GM18951 (cell line): ENCODE measurements around the gene DHX30.
A peak's percentile ranks its signal among the peaks of the same experiment; 100 is the strongest.
"Not testable (repeated sequence)": the region's sequence is repeated elsewhere in the genome, so short reads cannot be mapped to it uniquely, and the experiment has no call there.

Experiments
- POLR2A ChIP-seq: IDR thresholded peaks from 4 replicates; pipeline ENCODE4 v1.6.1; 2011; ENCODE audit warnings: mild to moderate bottlenecking; ENCODE audit not compliant: insufficient read length, insufficient read depth; ENCODE audit errors: extremely low read depth
- in situ Hi-C: fragments of 300-500 bp; cut with MboI; formaldehyde crosslinking; loops from one replicate; pipeline ENCODE4 v1.12.0; 2022; ENCODE audit warnings: low sequenced_read_pairs, mixed read lengths, inconsistent platforms; ENCODE audit not compliant: unreplicated experiment

Gene DHX30

GRCh38 chr3:47802734-47803479 is at the start of gene DHX30:
TSS of gene DHX30 (plus strand) at chr3:47803138. CDS start at chr3:47810684, 7,546 bp downstream.
- in situ Hi-C loops: no loop called here
- peak; percentile 92 for TF ChIP-seq POLR2A

GRCh38 chr3:47758261-47759025 is 44.5 kb upstream of the DHX30 start:
- no peak for TF ChIP-seq POLR2A
- in situ Hi-C loops: no loop called here

- in situ Hi-C loops: not testable (repeated sequence)
Observed at GRCh38 chr3:47760207-47760606, 42.7 kb upstream of the DHX30 start.

- TF ChIP-seq POLR2A: no peak
- in situ Hi-C loops: no loop called here
Observed at GRCh38 chr3:47761046-47761445, 41.9 kb upstream of the DHX30 start.

GRCh38 chr3:47762233-47762632 is 40.7 kb upstream of the DHX30 start:
- TF ChIP-seq POLR2A: no peak
- in situ Hi-C loops: no loop called here

- in situ Hi-C loops: no loop called here
- no peak for TF ChIP-seq POLR2A
Observed at GRCh38 chr3:47766186-47766585, 36.8 kb upstream of the DHX30 start.

GRCh38 chr3:47772047-47772446 is 30.9 kb upstream of the DHX30 start:
- TF ChIP-seq POLR2A: no peak
- in situ Hi-C loops: no loop called here

- in situ Hi-C loops: no loop called here
- TF ChIP-seq POLR2A: no peak
Observed at GRCh38 chr3:47772788-47773187, 30.1 kb upstream of the DHX30 start.

GRCh38 chr3:47778746-47779145 is 24.2 kb upstream of the DHX30 start:
- in situ Hi-C loops: no loop called here
- no peak for TF ChIP-seq POLR2A

- in situ Hi-C loops: no loop called here
- no peak for TF ChIP-seq POLR2A
Observed at GRCh38 chr3:47780741-47781684, 21.9 kb upstream of the DHX30 start.

GRCh38 chr3:47781685-47782445 is 21.1 kb upstream of the DHX30 start, which contains the start of gene SMARCC1:
TSS of gene SMARCC1 (minus strand) at chr3:47781893. CDS start at chr3:47781797, 96 bp downstream.
- peak; percentile 92 for TF ChIP-seq POLR2A
- in situ Hi-C loops: no loop called here

GRCh38 chr3:47782446-47783308 is 20.3 kb upstream of the DHX30 start:
- TF ChIP-seq POLR2A: peak; percentile 22
- in situ Hi-C loops: no loop called here

GRCh38 chr3:47783673-47784072 is 19.3 kb upstream of the DHX30 start:
- TF ChIP-seq POLR2A: no peak
- in situ Hi-C loops: no loop called here
